ENCODE data around the gene PGAP3.
A peak's percentile ranks its signal among the peaks of the same experiment; 100 is the strongest.

PGAP3 gene

DNA sequence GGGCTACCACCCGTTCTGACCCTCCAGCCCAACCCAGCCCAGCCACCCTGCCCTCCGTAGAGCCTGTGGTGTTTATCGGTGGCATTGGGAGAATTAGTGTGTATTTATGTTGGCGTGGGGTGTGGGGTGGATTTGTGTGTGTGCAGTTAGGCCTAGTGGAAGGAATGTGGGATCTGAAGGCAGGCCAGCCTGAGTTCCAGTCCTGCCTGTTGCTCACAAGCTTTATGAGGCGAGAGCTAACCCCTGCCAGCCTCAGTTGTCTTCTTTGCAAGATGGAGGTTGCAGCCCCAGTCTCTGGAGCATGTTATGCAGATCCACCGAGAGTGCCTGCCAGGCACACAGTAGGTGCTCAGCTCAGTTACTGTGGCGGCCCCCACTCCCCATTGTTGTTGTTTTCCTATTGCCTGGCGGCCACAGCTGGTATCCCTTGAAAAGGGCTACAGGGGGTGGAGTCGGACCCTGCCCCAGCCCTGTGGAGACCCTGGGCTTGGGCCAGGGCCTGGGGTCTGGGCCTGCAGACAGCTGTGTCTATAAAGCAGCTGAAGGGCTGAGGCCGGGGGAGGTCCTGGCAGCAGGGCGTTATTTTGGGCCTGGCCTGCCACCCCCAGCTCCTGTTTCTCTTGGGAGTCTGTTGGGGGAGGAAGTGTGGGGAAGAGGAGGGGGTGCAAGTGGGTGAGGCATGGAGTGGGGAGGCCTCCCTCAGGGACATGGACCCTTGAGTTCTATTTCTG lies 17.1 kb upstream of the PGAP3 start:
- TF ChIP-seq CTCF (IDR thresholded peaks at IDR 0.05; ENCODE audit: low read depth, low read length) = peak; percentile 33
- DNase-seq (ENCODE audit: extremely low read depth, low read depth) = peak; percentile 11

- no peak for TF ChIP-seq CTCF (IDR thresholded peaks at IDR 0.05; ENCODE audit: low read depth, low read length)
- DNase-seq (ENCODE audit: extremely low read depth, low read depth) = no peak
Observed at GRCh38 chr17:39703913-39704312, 16.1 kb upstream of the PGAP3 start.

DNA sequence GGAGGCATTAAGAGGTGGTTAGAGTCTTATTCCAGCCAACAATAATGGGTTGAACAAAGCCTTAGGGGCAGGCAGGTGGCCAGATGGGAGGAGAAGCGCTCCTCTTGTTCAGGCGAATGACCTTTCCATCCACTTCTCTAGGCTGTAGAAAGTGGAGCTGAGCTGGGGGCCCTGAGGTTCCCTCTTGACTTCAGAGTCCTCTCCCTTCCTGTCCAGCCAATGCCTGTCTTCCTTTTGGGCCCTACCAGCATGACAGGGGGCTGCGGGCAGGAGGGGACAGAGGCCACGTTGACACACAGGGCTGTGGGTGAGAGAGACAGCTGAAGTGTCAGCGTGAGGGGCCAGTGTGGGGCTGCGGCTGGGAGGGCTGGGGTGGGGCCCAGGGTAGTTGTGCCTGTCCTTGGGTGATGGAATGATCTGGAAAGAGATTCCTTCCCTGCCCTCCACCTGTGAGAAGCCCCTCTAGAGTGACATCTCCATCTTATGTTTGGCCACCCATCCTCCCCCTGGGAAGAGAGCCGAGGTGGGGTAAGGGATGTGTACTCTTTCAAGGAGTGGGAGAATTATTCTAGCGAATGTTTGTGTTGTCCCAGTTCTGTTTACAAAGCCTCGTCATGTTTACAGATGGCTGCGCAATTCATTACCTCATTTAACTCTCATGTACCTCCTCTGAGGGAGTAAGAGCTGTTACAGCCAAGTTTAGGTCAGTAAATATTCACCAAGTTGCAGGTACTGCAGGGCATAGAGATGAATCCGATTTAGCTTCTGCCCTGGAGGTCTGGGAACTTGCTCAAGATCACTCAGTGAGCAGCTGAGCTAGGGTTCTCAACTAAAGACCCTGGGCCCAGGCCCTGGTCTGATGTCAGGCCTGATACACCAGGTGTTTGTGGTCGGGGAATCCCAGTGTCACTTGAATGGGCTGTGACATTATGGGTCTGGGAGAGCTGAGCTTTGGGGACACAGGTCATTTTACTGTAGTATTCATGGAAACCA lies 15.3 kb upstream of the PGAP3 start:
- TF ChIP-seq CTCF (IDR thresholded peaks at IDR 0.05; ENCODE audit: low read depth, low read length) = no peak
- no peak for DNase-seq (ENCODE audit: extremely low read depth, low read depth)

DNA sequence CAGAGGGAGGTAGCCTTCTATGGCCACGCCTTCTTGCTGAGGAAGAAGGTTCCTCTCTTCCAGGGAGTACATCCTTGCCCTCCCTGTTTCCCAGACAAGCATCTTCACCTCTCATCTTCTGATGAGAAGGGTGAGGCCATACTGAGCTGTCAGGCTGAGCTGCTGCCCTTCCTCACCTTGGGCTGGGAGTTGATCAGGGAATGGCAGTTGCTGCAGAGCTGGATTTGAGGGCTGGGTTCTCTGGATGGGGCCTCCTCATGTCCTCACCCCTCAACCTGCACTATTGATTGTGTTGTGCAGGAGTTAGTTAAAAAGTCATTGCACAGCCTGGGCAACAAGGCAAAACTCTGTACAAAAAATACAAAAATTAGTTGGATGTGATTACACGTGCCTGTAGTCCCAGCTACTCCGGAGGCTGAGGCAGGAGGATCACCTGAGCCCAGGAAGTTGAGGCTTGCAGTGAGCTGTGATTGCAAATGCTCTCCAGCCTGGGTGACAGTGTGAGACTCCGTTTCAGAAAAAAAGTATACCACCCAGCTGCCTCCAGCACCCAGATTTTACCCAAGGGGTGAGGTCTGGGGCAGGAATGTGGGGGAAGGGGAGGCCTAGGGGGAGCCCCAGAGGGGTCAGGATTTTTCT lies 14.0 kb upstream of the PGAP3 start:
- DNase-seq (ENCODE audit: extremely low read depth, low read depth) = no peak
- no peak for TF ChIP-seq CTCF (IDR thresholded peaks at IDR 0.05; ENCODE audit: low read depth, low read length)

- TF ChIP-seq CTCF (IDR thresholded peaks at IDR 0.05; ENCODE audit: low read depth, low read length) = no peak
- no peak for DNase-seq (ENCODE audit: extremely low read depth, low read depth)
Observed at GRCh38 chr17:39701012-39701783, 13.3 kb upstream of the PGAP3 start.

GRCh38 chr17:39700148-39700987 lies 12.5 kb upstream of the PGAP3 start:
- no peak for DNase-seq (ENCODE audit: extremely low read depth, low read depth)

More at GRCh38 chr17:39700148-39700987, 12.5 kb upstream of the PGAP3 start:
- no peak for TF ChIP-seq CTCF (IDR thresholded peaks at IDR 0.05; ENCODE audit: low read depth, low read length)
